GDM1 (cell line): ENCODE results near the gene SUPT3H.

Experiments used
- DNase-seq: peaks from one replicate; lab custom pipeline; 2025; lab: John Stamatoyannopoulos, UW

Gene SUPT3H

DNA sequence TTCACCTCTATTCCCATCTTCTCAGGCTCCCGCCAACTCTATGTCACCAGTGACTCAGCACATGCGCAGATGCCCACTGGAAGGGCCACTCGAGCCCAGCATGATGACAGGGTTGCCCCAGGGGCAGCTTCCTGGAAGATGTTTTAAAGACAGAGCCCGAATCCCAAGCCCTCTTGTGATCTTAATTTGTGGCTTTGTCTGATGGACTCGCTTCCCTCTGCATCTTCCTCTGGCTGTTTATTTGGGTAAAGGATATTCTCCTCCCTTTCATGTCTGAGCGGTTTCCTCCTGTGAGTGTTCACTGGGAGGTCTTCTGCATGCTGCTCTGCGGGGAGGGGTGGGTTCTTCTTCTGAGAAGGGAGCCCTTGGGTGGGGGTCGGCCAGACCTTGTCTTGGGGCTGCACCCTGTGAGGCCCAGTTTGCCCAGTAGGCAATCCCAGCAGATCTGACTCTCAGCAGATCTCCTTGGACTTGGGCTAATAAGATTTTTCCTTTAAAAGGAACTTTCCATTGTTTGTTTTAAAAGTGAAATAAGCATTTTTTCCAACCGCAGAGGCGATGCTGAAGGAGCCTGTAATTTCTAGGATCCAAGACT is 589.2 kb downstream of the SUPT3H start:
- DNase-seq: no peak

DNA sequence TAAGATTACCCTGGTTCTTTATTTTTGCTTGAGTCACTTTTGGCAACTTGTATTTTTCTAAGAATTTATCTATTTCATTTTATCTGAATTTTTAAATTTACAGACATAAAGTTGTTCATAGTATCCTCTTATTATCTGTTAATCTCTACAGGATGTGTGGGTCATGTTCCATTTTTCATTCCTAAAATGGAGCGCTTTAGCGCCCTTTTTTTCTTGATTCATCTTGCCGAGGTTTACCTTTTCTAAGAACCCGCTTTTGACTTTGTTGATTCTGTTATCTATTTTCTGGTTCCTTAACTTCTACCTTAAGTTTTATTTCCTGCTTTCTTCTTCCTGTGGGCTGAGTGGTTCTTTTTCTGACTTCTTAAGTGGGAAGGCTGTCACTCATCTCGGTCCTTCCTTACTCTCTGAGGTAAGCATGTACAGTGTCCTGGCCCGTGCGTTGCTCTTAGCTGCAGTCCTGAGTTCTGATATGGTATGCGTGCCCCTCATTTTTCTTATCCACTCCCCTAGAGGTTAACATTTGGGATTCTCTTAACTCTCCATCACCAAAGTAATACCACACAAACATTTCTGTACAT is 590.4 kb downstream of the SUPT3H start:
- no peak for DNase-seq

DNA sequence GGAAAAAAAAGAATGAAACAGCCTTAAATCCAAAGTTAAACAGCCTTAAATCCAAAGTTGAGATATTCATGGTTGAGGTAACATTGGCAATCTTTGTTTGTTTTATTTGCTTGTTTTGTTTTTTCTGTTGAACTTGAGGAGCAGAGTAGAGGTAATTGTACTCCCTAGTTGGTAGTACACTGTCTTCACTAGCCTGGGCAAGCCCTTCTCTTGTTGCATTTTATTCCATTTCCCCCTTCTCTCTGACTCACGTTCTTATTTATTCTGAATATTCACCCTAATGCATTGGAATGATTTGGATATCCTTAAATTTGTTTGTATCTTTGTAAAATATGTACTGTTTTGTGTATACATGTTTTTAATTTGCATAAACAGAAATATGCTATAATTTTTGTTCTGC is 592.6 kb downstream of the SUPT3H start:
- no peak for DNase-seq

DNA sequence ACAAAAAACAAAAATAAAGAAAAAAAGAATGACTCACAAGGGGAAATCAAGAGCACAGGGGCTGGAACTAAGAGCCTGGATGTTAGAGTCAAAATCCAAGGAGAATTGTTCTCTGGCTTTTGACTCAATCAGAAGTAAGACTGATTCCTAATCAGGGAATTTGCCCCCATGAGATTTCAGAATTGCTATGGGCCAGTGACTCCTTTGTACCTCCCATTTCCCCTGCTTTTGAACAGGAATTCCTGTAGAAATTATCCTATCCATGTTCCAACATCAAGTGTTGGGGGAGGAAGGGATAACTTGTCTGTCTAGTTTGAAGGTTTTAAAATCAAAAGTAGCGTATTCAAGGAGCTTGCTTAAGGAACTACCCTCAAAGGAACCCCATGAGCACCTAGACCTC is 593.5 kb downstream of the SUPT3H start:
- DNase-seq: no peak

- DNase-seq: no peak
Observed at GRCh38 chr6:44782892-44783291, 594.8 kb downstream of the SUPT3H start.

DNA sequence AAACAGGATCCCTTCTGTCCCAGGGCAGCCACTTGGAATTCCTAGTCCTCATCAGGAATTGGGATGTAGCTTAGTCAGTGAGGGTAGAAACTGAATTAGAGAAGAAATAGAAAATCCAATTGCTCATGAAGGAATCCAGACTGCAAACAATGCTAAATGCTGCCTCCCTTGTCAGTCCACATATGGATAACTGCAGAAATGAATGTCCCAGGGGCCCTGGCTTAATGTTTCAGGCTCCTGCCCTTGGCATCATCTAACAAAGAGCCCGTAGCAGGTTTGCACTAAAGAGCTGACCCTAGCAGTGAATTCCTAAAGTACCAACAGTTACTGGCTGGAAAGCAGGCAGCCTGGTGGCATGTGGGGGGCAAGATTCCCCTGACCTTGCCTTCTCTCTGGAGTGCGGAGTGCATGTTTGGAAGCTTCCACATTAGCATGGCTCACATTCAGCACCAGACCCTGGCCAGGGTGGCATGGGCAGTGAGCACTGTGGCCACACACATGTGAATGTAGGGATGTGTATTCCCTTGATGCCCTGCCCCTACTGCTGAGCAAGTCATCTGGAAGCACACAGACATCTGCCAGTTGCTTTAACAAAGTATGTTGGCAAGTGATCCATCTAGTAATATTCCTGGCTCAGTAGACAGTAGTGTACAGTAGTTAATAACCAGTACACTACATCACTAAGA is 595.7 kb downstream of the SUPT3H start:
- no peak for DNase-seq

GRCh38 chr6:44780161-44780560 is 597.6 kb downstream of the SUPT3H start:
- DNase-seq: no peak

DNA sequence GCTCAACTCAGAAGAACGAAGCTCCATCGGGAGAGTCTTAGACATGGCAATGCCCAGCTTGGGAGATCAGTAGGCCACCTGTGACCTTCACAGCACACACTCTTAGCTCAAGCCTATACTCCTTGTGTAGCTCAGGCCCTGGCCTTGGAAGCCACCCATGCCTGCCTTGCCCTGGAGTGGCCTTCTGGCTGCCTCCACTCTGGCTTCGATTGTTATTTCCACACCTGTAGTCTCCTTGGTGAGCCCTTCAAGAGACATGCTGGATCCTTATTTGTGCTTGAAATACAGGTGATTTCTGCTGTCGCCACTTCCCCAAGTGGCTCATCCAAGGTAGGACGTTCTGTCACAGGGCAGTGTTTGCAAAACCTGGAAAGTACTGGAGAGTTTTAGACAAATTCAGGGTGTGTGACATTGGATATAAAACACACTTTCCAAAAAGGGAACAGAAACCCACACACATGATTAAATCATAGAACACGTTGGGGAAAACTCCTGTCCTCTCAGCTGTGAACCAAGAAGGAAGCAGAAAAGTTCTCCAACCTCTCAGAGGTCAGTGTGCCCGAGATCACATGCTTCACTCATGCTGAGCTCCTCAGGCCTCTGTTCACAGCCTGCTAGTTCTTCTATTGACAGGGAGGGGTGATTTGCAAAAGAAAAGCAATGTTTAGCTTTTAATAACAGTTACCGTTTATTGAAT is 598.5 kb downstream of the SUPT3H start:
- DNase-seq: no peak
